HG03066 (cell line): ENCODE results near the gene ARHGAP24.

Source experiments
- ATAC-seq: cut with Tn5 transposase; IDR thresholded peaks from one replicate; pipeline ENCODE4 v1.9.1; 2021; ENCODE audit warnings: low read depth; ENCODE audit not compliant: unreplicated experiment

ARHGAP24 gene

DNA sequence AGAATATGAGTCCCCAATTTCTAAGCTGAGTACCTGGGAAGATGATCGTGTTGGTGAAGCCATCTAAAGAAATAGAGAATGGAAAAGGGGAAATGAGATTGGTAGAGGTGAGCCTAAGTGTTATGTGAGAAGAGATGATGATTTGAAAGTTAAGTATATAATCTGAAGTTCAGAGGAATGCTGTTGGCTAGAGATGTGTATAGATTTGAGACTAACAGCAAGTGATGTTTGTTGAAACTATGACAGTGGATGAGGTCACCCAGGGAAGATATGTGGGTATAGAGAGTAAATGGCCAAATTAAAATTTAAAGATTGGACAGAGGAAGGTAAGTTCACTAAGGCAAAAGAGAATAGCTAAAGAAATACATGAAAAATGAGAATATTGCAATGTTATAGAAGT, 560.7 kb downstream of the ARHGAP24 start:
- no peak for ATAC-seq

DNA sequence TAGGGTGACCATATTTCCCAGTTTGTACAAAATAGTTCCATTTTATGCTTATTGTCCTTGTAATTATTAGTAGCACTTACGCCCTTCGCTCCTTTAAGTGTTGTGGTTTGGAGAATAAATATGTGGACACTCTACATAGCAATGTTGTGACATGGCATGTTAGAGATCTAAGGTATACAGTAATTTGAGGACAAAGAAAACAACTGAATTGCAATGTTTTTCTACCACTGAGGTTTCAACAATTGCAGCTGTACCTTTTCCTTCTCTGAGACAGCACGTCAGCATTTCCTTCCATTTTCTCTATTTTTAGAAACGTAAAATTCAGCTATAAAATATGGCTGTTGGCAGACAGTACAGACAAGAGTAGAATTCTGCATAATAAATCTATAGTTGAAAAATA, 561.8 kb downstream of the ARHGAP24 start:
- no peak for ATAC-seq

DNA sequence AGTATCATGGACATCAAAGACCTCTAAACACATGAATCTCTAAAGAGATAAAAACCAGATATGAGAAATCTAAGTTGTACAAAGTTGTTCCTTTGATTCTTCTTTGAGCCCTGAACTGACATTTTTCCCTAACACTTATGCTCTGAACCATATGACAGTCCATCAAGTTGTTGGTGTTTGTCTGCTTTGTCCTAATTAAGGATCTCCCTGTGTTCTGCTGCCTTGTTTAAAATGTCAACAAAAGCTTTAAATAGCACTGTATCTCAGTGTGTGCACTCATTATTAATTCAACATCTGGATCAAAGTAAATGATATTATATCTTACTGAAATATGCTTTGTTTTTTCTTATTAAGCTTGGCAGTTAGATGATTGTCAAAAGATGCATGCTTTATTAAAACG, 563.1 kb downstream of the ARHGAP24 start:
- no peak for ATAC-seq

DNA sequence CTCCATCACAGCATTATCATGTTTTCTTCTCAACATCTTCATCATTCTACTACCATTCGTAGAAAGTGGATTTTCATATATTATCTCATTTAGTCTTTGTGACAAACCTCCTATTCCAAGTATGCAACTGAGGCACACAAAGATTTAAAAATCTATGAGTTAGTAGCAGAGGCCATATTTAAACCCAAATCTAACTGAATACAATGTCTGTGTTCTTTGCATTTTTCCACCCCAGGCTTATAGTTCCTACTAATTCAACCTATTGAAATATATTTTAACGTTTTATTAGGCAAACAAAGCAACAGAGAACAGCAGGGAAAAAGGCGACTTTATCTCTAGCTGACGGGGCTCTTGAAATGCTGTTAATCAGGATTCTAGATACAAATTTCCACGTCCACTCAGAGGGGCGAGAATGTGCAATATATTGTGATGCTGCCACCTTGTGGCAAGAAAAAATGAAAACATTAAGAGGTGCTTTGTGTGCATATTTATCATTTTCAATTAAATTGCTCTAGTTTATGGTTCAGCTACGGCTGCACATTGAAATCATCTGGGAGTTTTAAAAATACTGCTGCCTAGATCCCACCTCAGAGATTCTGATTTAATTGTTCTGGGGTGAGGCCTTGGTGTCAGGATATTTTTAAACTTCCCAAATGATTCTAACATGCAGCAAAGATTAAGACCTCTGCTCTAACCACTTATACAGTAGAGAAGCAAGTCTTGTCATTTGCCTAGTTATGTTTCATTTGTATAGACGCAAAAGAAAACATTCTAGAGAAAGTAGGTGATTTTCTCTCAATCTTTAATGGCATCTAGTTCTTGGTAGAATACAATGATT, 569.0 kb downstream of the ARHGAP24 start:
- ATAC-seq, result peak; percentile 70

DNA sequence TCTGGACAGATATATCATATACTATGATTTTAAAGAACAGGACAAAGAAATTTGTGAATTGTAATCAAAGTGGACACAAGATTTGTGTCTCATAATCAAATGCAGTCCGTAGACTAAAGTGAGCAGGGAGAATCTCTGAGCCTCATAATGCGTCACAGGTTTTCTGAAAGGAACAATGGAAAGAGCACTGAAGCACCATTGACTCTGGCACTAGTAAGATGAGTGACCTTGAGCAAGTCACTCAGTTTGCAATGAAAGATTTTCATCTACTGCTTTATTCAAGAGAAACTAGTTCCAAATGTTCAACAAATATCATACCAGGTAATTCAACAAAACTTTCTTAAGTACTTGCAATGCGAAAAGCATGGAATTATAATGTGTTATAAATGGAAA, 569.6 kb downstream of the ARHGAP24 start:
- ATAC-seq, result no peak

DNA sequence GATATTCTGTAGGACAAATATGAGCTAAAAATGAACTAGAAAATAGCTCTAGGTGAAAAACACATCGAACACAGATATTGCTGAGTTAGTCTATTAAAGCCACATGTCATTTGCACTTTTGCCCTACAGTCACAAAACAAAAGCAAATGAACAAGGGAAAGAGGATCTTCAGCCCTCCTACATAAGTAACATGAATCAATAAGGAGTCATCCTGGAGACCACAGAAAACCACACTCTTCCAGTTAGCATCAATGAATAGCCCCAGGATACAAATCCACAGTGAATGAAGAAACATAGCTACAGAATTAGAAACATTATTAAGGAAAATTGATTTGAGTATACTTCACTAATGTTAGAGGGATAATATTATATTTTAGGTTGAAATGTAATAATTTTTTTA, 573.5 kb downstream of the ARHGAP24 start:
- no peak for ATAC-seq

DNA sequence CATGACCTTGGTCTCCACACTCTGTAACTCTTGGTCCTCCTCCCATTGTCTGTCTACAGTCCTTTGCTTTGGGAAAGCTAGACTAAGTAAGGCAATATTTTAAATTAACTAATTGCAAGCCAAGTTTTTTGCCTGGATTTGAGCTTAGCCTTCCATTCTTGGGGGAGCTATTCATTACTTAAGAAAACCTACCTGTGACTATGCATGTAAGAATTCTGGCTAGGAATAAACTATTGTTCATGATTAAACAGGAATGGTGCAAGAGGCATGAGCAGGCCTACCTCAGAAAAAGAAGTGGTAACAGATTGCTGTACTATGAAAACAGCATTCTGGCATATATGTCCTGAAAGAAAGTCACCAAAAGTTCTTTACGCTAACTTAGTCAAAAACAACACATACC, 575.5 kb downstream of the ARHGAP24 start:
- no peak for ATAC-seq
